Activated CD4-positive, alpha-beta memory T cell treated with anti-CD3 and anti-CD28 coated beads, Interleukin-2, amount 10 ng/mL, durations not matched to agents 7 days and 5 days (primary cell): ENCODE measurements around the gene ADAMTS15. TPM values are rescaled to one million over a fixed set of nuclear protein-coding genes. Genes with fewer than 3 reads are reported as not detected.
"Not testable (repeated sequence)": the region's sequence is repeated elsewhere in the genome, so short reads cannot be mapped to it uniquely, and the experiment has no call there.

Experiments used
- CTCF ChIA-PET: fragments of 350-600 bp; sonication (Branson Sonifier 250); formaldehyde crosslinking; loops from one replicate; lab custom pipeline; 2021; ENCODE audit warnings: antibody characterized with exemption, inconsistent platforms; lab: Charles Lee
- POLR2A ChIA-PET: fragments of 350-600 bp; sonication (Branson Sonifier 250); formaldehyde crosslinking; loops from one replicate; lab custom pipeline; 2021; ENCODE audit warnings: antibody characterized with exemption; lab: Charles Lee
- DNase-seq: peaks from one replicate; pipeline ENCODE4 v3.0.0-alpha.2; 2020
- H3K27ac Mint-ChIP-seq: one replicate; pipeline ENCODE4 v1.8.0; 2021; ENCODE audit warnings: mild to moderate bottlenecking, mixed read lengths
- H3K27me3 Mint-ChIP-seq: one replicate; pipeline ENCODE4 v1.8.0; 2021; ENCODE audit warnings: mixed read lengths
- H3K36me3 Mint-ChIP-seq: one replicate; pipeline ENCODE4 v1.8.0; 2021; ENCODE audit warnings: low read depth, mixed read lengths
- H3K4me1 Mint-ChIP-seq: one replicate; pipeline ENCODE4 v1.8.0; 2021; ENCODE audit warnings: mixed read lengths
- H3K4me3 Mint-ChIP-seq: one replicate; pipeline ENCODE4 v1.8.0; 2021; ENCODE audit warnings: mild to moderate bottlenecking, mixed read lengths
- H3K9me3 Mint-ChIP-seq: one replicate; pipeline ENCODE4 v1.8.0; 2021; ENCODE audit warnings: mixed read lengths
- total RNA-seq, 2 experiments: library from RNA; stranded (reverse); gene quantifications; one replicate each; pipeline ENCODE4 v1.2.3, GENCODE V29; 2021

Gene ADAMTS15
- total RNA-seq, 2 experiments from 2014 or later, result not detected

DNA sequence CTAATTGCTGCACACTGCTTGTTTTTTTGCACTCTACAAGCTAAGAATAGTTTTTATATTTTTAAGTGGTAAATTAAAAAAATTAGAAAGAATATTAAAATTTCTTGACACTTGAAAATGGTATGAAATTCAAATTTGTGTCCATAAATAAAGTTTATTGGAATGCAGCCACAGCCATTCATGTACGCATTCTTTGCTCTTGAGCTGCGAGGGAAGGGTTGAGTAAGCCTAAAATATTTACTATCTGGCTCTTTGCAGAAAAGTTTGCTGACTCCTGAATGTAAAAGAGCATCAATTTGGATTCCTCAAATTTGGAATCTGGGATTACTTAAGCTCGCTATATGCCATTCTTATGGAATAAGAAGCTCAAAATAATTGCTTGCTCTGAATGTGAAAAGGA, 16.6 kb upstream of the ADAMTS15 start:
- DNase-seq, result no peak
- Mint-ChIP-seq H3K27me3 (peaks cover 43% of the 10 kb centered on the region), H3K36me3 (no peaks in the 10 kb centered on the region), H3K4me3 (no peak overlapping the region), H3K27ac (no peak overlapping the region), H3K4me1 (peaks cover 18% of the 10 kb centered on the region), H3K9me3 (no peaks in the 10 kb centered on the region)
- ChIA-PET POLR2A (interaction anchor here (2.3 kb wide), 1 partner anchor 430 kb away, joined by 7 read pairs; no protein-coding TSS in a partner anchor), CTCF (interaction anchor here (1.0 to 9.5 kb wide), 11 partner anchors 12 to 484 kb away, joined by 3 to 226 read pairs (median 10); partner anchors contain the start of genes ADAMTS15 and SNX19)

DNA sequence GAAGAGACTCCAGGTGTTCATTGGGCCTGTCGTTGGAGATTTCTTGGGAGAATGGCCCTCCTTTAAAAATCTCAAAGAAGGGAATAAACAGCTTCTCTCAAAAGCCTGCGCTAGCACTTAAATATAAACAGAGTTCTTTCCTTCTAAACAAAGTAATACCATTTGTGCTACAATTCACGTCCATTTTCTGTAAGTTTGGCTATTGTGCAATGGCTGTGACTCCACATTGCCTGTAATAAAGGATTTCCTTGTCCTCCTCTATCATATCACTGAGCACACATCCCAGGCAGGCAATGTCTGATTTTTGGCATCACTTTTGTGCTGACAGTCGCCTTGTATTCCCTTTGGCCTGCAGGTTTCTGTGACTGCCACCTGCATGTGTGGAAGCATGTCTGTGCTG, 15.1 kb upstream of the ADAMTS15 start:
- POLR2A ChIA-PET, result interaction anchor here (2.3 kb wide), 1 partner anchor 429 kb away, joined by 7 read pairs; no protein-coding TSS in a partner anchor
- peaks cover 21% of the 10 kb centered on the region for H3K4me1 Mint-ChIP-seq
- CTCF ChIA-PET, result interaction anchor here (2.6 to 9.5 kb wide), 6 partner anchors 11 to 483 kb away, joined by 10 to 226 read pairs (median 22); partner anchors contain the start of genes ADAMTS15 and SNX19
- H3K27ac Mint-ChIP-seq, result no peak overlapping the region
- no peak overlapping the region for H3K4me3 Mint-ChIP-seq
- no peaks in the 10 kb centered on the region for H3K9me3 Mint-ChIP-seq
- H3K36me3 Mint-ChIP-seq, result no peaks in the 10 kb centered on the region
- no peak for DNase-seq
- peaks cover 43% of the 10 kb centered on the region for H3K27me3 Mint-ChIP-seq

DNA sequence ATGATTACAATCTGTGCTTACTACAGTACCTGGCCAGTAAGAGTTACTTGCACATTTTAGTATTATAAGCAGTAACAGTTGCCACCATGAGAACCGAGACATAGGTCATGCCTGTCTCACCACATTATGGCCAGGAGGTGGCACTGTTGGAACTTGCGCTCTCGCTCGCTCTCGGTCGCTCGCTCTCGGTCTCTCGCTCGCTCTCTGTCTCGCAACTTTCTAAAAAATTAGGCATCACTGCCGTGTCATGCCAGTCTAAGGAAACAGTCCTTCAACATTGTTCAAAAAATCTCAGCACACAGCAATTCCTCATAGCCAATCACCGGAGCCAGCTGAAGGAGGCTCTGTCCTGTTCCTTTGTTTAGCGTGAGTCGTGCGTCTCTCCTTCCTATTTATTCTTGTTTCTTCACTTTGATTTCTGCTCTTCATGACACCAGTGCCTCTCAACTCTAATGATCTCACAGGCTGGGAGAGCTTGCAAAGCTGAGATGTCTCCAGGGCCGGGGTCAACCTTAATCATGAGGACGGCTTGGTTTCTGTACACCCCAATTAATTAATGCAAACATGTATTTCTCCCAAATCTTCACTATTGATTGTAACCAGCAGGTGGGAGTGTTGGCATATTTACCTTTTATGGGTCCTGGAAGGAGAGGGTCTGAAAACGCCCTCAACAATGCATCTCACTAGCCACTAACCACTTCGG, 13.8 kb upstream of the ADAMTS15 start:
- H3K9me3 Mint-ChIP-seq, result no peaks in the 10 kb centered on the region
- peak; percentile 74 for DNase-seq
- ChIA-PET CTCF (interaction anchor here (0.9 to 9.5 kb wide), 14 partner anchors 10 to 482 kb away, joined by 3 to 226 read pairs (median 4); partner anchors contain the start of gene SNX19), POLR2A (no interaction called here)
- peaks cover 33% of the 10 kb centered on the region for H3K27me3 Mint-ChIP-seq
- H3K4me1 Mint-ChIP-seq, result peaks cover 25% of the 10 kb centered on the region
- no peak overlapping the region for H3K4me3 Mint-ChIP-seq
- no peak overlapping the region for H3K27ac Mint-ChIP-seq
- H3K36me3 Mint-ChIP-seq, result no peaks in the 10 kb centered on the region

DNA sequence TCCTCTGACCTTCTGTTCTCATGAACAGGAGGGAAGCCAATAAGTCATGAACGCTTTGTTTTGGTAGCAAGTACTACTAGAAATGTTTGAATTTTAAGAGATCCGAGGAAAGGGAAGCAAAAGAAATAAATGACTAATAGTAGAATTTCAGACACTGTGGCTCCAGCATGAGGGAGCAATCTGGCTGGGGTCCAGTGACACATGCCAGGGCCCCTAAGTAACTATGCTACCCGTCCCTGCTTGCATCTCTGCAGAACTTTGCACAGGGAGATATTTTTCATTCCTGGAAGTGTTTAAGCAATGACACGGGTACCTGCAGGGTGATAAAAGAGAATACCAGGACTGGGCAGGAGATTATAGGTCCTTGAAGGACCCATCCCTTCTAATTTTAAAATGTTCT, 12.8 kb upstream of the ADAMTS15 start:
- POLR2A ChIA-PET, result no interaction called here
- CTCF ChIA-PET, result interaction anchor here (1.0 to 9.5 kb wide), 7 partner anchors 10 to 456 kb away, joined by 3 to 226 read pairs (median 4); no protein-coding TSS in a partner anchor
- H3K27ac Mint-ChIP-seq, result no peak overlapping the region
- H3K27me3 Mint-ChIP-seq, result peaks cover 24% of the 10 kb centered on the region
- DNase-seq, result no peak
- H3K36me3 Mint-ChIP-seq, result no peaks in the 10 kb centered on the region
- no peak overlapping the region for H3K4me3 Mint-ChIP-seq
- peaks cover 30% of the 10 kb centered on the region for H3K4me1 Mint-ChIP-seq
- no peaks in the 10 kb centered on the region for H3K9me3 Mint-ChIP-seq

- POLR2A ChIA-PET, result no interaction called here
- no peak overlapping the region for H3K4me3 Mint-ChIP-seq
- H3K4me1 Mint-ChIP-seq, result peaks cover 30% of the 10 kb centered on the region
- H3K27me3 Mint-ChIP-seq, result peaks cover 22% of the 10 kb centered on the region
- no peak overlapping the region for H3K27ac Mint-ChIP-seq
- no peaks in the 10 kb centered on the region for H3K36me3 Mint-ChIP-seq
- CTCF ChIA-PET, result interaction anchor here (1.0 to 9.5 kb wide), 4 partner anchors 11 to 425 kb away, joined by 3 to 226 read pairs (median 6); partner anchors contain the start of gene ADAMTS15
- no peaks in the 10 kb centered on the region for H3K9me3 Mint-ChIP-seq
- no peak for DNase-seq
These were observed 12.3 kb upstream of the ADAMTS15 start for GRCh38 chr11:130436171-130436570.

- DNase-seq, result no peak
- POLR2A ChIA-PET, result no interaction called here
- CTCF ChIA-PET, result interaction anchor here (9.5 kb wide), 1 partner anchor 423 kb away, joined by 226 read pairs; no protein-coding TSS in a partner anchor
- H3K4me1 Mint-ChIP-seq, result peaks cover 30% of the 10 kb centered on the region
- no peak overlapping the region for H3K27ac Mint-ChIP-seq
- no peaks in the 10 kb centered on the region for H3K9me3 Mint-ChIP-seq
- no peaks in the 10 kb centered on the region for H3K36me3 Mint-ChIP-seq
- peaks cover 20% of the 10 kb centered on the region for H3K27me3 Mint-ChIP-seq
- no peak overlapping the region for H3K4me3 Mint-ChIP-seq
These were observed 10.6 kb upstream of the ADAMTS15 start for GRCh38 chr11:130437848-130438247.

DNA sequence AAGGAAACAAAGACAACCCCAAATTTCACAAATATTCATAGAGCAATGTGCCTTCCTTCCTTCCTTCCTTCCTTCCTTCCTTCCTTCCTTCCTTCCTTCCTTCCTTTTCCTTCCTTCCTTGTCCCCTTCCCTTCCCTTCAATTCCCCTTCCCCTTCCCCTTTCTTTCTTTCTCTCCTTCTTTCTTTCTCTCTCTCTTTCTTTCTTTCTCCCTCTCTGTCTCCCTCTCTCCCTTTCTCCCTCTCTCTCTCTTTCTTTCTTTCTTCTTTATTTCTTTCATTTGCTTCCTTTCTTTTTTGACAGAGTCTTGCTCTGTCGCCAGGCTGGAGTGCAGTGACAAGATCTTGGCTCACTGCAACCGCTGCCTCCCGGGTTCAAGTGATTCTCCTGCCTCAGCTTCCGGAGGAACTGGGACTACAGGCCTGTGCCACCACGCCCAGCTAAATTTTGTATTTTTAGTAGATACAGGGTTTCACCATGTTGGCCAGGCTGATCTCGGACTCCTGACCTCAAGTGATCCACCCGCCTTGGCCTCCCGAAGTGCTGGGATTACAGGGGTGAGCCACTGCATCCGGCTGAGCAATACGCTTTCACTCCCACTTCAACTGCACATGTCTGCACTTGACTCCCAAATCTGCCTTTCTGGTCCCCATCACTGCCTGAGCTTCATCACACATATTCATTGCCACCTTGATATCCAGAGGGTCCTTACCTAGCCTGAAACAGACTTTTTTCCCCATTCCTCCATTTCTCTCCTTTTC, 9.9 kb upstream of the ADAMTS15 start:
- H3K27ac Mint-ChIP-seq, result peak overlapping the region; percentile 48
- peaks cover 17% of the 10 kb centered on the region for H3K27me3 Mint-ChIP-seq
- H3K4me3 Mint-ChIP-seq, H3K9me3 Mint-ChIP-seq, DNase-seq, H3K36me3 Mint-ChIP-seq, POLR2A ChIA-PET: not testable (repeated sequence)
- H3K4me1 Mint-ChIP-seq, result peaks cover 30% of the 10 kb centered on the region
- CTCF ChIA-PET, result interaction anchor here (9.5 kb wide), 1 partner anchor 423 kb away, joined by 226 read pairs; no protein-coding TSS in a partner anchor

- no peaks in the 10 kb centered on the region for H3K36me3 Mint-ChIP-seq
- no peak overlapping the region for H3K4me3 Mint-ChIP-seq
- peaks cover 22% of the 10 kb centered on the region for H3K27me3 Mint-ChIP-seq
- POLR2A ChIA-PET, result no interaction called here
- H3K27ac Mint-ChIP-seq, result peak overlapping the region; percentile 48
- DNase-seq, result peak; percentile 60
- H3K9me3 Mint-ChIP-seq, result no peaks in the 10 kb centered on the region
- CTCF ChIA-PET, result no interaction called here
- peaks cover 30% of the 10 kb centered on the region for H3K4me1 Mint-ChIP-seq
These were observed 9.3 kb upstream of the ADAMTS15 start for GRCh38 chr11:130439160-130439519.

DNA sequence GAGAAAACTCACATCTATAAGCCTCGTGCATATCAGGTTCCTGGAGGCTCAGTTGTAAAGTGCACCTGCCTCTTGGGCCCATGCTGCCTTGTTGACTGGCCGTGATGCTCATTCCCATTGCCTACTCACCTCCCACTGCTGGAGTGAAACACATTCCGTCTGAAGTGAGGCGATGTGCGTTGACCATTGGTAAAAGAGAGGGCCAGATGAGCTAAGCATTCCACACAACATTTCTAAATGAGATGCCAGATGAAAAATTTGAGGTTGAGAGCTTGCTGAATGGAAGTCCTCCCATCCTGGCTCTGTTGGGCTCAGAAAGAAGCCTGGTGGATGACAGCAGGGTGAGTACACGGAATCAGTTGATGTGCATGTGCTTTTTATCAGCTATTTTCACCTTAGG, 8.6 kb upstream of the ADAMTS15 start:
- ChIA-PET POLR2A (no interaction called here), CTCF (interaction anchor here (2.3 kb wide), 1 partner anchor 422 kb away, joined by 9 read pairs; no protein-coding TSS in a partner anchor)
- peaks cover 23% of the 10 kb centered on the region for H3K27me3 Mint-ChIP-seq
- H3K27ac Mint-ChIP-seq, result no peak overlapping the region
- peaks cover 30% of the 10 kb centered on the region for H3K4me1 Mint-ChIP-seq
- H3K36me3 Mint-ChIP-seq, result no peaks in the 10 kb centered on the region
- H3K9me3 Mint-ChIP-seq, result no peaks in the 10 kb centered on the region
- DNase-seq, result no peak
- no peak overlapping the region for H3K4me3 Mint-ChIP-seq

GRCh38 chr11:130441719-130442118, 6.7 kb upstream of the ADAMTS15 start:
- Mint-ChIP-seq H3K27me3 (peaks cover 31% of the 10 kb centered on the region), H3K4me3 (no peak overlapping the region), H3K36me3 (no peaks in the 10 kb centered on the region), H3K9me3 (no peaks in the 10 kb centered on the region), H3K27ac (no peak overlapping the region), H3K4me1 (peaks cover 25% of the 10 kb centered on the region)
- CTCF ChIA-PET, result interaction anchor here (1.2 to 5.6 kb wide), 3 partner anchors 11 to 425 kb away, joined by 3 to 28 read pairs (median 9); no protein-coding TSS in a partner anchor
- DNase-seq, result no peak
- POLR2A ChIA-PET, result no interaction called here

DNA sequence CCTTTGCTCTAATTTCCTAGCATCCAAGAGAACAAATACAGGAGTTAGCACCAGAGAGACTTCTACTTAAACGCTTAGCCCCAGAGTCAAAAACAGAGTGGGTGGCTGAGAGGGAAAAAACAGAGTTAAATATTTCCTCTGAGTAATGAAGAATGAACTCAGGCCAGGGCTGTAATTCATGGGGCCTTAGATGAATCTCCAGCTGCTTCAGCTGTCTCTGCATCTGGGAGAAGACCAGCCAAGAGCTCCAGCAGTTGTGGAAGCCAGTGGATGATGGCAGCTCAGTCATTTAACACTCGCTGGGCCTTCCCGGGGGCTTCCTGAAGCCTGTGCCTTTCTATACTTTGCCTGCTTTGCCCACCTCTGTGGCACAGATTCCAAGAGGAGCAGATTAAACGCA, 5.7 kb upstream of the ADAMTS15 start:
- no peak for DNase-seq
- Mint-ChIP-seq H3K27me3 (peaks cover 35% of the 10 kb centered on the region), H3K4me3 (no peak overlapping the region), H3K9me3 (no peaks in the 10 kb centered on the region), H3K36me3 (no peaks in the 10 kb centered on the region), H3K27ac (no peak overlapping the region), H3K4me1 (peaks cover 24% of the 10 kb centered on the region)
- POLR2A ChIA-PET, result no interaction called here
- CTCF ChIA-PET, result interaction anchor here (1.2 to 5.6 kb wide), 4 partner anchors 12 to 452 kb away, joined by 3 to 28 read pairs (median 5); no protein-coding TSS in a partner anchor

DNA sequence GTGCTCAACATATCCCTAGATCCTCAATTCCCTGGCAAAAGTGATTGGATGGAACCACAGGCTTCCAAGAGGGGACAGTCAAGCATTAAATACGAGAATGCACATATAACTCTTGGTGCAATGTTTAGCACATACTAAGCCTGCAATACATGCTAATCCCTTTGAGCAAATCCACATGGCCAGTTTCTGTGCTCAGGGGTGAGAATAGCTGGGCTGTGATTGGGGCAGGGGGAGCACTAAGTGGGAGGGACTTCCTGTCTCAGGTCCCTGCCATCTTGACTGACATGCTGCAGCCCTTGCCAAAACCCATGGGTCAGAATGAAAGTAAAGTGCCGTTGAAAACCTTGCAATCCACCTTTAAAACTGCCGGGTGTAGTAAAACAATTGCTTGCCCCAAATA, 2.7 kb upstream of the ADAMTS15 start:
- no peak for DNase-seq
- Mint-ChIP-seq H3K9me3 (no peaks in the 10 kb centered on the region), H3K36me3 (no peaks in the 10 kb centered on the region), H3K4me1 (peaks cover 13% of the 10 kb centered on the region), H3K27ac (no peak overlapping the region), H3K27me3 (peaks cover 53% of the 10 kb centered on the region), H3K4me3 (no peak overlapping the region)
- ChIA-PET POLR2A (no interaction called here), CTCF (interaction anchor here (1.1 to 5.6 kb wide), 3 partner anchors 11 to 416 kb away, joined by 3 to 28 read pairs (median 4); no protein-coding TSS in a partner anchor)
